LHCN-M2 (cell line): Measurements from ENCODE around the gene FKRP. TPM values are rescaled to one million over a fixed set of nuclear protein-coding genes. Genes with fewer than 3 reads are reported as not detected.
"Not testable (repeated sequence)": the region's sequence is repeated elsewhere in the genome, so short reads cannot be mapped to it uniquely, and the experiment has no call there.

Experiments
- DNase-seq: peaks from one replicate; pipeline ENCODE4 v3.0.0-alpha.2; 2012; ENCODE audit warnings: low read depth
- polyA plus RNA-seq: library from polyadenylated mRNA; unstranded; fragments of >200 nt; gene quantifications from one replicate; pipeline ENCODE4 v1.2.1, GENCODE V29; 2012; ENCODE audit warnings: missing spikeins
- total RNA-seq: library from RNA; depleted of rRNA; stranded (reverse); fragments of >200 nt; gene quantifications from 2 replicates; pipeline ENCODE4 v1.2.3, GENCODE V29; 2014; rRNA removed

Gene FKRP
- 29.7 and 33.8 TPM in 2 replicates for total RNA-seq
- polyA plus RNA-seq = 17.0 TPM

- DNase-seq = no peak
These were observed at the start of gene FKRP for GRCh38 chr19:46745521-46746280. Gene FKRP, plus strand, starts transcription at chr19:46746057. Its CDS starts 9,394 bp downstream, at chr19:46755451.

GRCh38 chr19:46696866-46697203 lies 49.0 kb upstream of the FKRP start:
- DNase-seq = no peak

- DNase-seq = no peak
These were observed 48.5 kb upstream of the FKRP start for GRCh38 chr19:46697204-46697960.

- DNase-seq = no peak
These were observed 47.2 kb upstream of the FKRP start for GRCh38 chr19:46698395-46699321.

- DNase-seq = no peak
These were observed 45.2 kb upstream of the FKRP start for GRCh38 chr19:46700704-46701103.

GRCh38 chr19:46704379-46705076 lies 41.3 kb upstream of the FKRP start:
- DNase-seq = peak; percentile 39

GRCh38 chr19:46710687-46711086 lies 35.2 kb upstream of the FKRP start:
- no peak for DNase-seq

GRCh38 chr19:46712768-46713338 lies 33.0 kb upstream of the FKRP start:
- not testable (repeated sequence) for DNase-seq

GRCh38 chr19:46713781-46714443 lies 31.9 kb upstream of the FKRP start:
- DNase-seq = peak; percentile 71

- DNase-seq = no peak
These were observed 31.3 kb upstream of the FKRP start for GRCh38 chr19:46714444-46715106.

GRCh38 chr19:46715620-46715974 lies 30.3 kb upstream of the FKRP start:
- DNase-seq = no peak

GRCh38 chr19:46715975-46716671 lies 29.7 kb upstream of the FKRP start:
- no peak for DNase-seq

GRCh38 chr19:46716672-46717033 lies 29.2 kb upstream of the FKRP start:
- no peak for DNase-seq

GRCh38 chr19:46717034-46717715 lies 28.7 kb upstream of the FKRP start, which contains the start of gene PRKD2:
Gene PRKD2, minus strand, starts transcription at chr19:46717114. Its CDS starts 744 bp downstream, at chr19:46716370.
- peak; percentile 68 for DNase-seq

GRCh38 chr19:46717716-46718143 lies 28.1 kb upstream of the FKRP start:
- no peak for DNase-seq

GRCh38 chr19:46718157-46718933 lies 27.5 kb upstream of the FKRP start:
- DNase-seq = no peak

GRCh38 chr19:46718934-46719622 lies 26.8 kb upstream of the FKRP start:
- no peak for DNase-seq
